HepG2 (cell line): Measurements from ENCODE around the gene NGLY1. TPM values are rescaled to one million over a fixed set of nuclear protein-coding genes. Genes with fewer than 3 reads are reported as not detected.

Experiments
- ARID5B ChIP-seq: IDR thresholded peaks from 2 replicates; pipeline ENCODE4 v1.4.0; 2020; ENCODE audit warnings: mild to moderate bottlenecking, missing genetic modification reagents
- CHD4 ChIP-seq: fragments of 200-600 bp; sonication (generic); IDR thresholded peaks from 2 replicates; pipeline ENCODE4 v1.7.0; 2017; ENCODE audit warnings: mild to moderate bottlenecking, low read length, borderline replicate concordance
- FOXM1 ChIP-seq: sonication (generic); formaldehyde crosslinking; IDR thresholded peaks from 2 replicates; pipeline ENCODE4 v1.5.0; 2020; ENCODE audit warnings: missing genetic modification reagents
- GMEB1 ChIP-seq: sonication (generic); formaldehyde crosslinking; IDR thresholded peaks from 2 replicates; pipeline ENCODE4 v1.5.1; 2020; ENCODE audit warnings: missing genetic modification reagents, mild to moderate bottlenecking, borderline replicate concordance
- GPN1 ChIP-seq: sonication (generic); formaldehyde crosslinking; IDR thresholded peaks from 2 replicates; pipeline ENCODE4 v1.5.1; 2020; ENCODE audit warnings: missing genetic modification reagents, borderline replicate concordance
- JARID2 ChIP-seq: sonication (generic); formaldehyde crosslinking; IDR thresholded peaks from 2 replicates; pipeline ENCODE4 v1.8.1; 2023; ENCODE audit warnings: missing genetic modification reagents, inconsistent platforms; ENCODE audit not compliant: insufficient replicate concordance
- JUNB ChIP-seq: sonication (generic); formaldehyde crosslinking; IDR thresholded peaks from 2 replicates; pipeline ENCODE4 v1.8.0; 2022; ENCODE audit warnings: missing genetic modification reagents, mild to moderate bottlenecking, borderline replicate concordance
- KAT2B ChIP-seq: fragments of 150-350 bp; IDR thresholded peaks from 2 replicates; pipeline ENCODE4 v1.6.1; 2014; ENCODE audit warnings: low read depth, low read length, borderline replicate concordance
- KAT8 ChIP-seq: IDR thresholded peaks from 2 replicates; pipeline ENCODE4 v1.6.1; 2016; ENCODE audit warnings: missing genetic modification reagents, missing compliant biosample characterization
- MYPOP ChIP-seq: sonication (generic); formaldehyde crosslinking; IDR thresholded peaks from 2 replicates; pipeline ENCODE4 v1.8.1; 2023; ENCODE audit warnings: mild to moderate bottlenecking, moderate library complexity, missing genetic modification reagents
- NCOA5 ChIP-seq: sonication (generic); formaldehyde crosslinking; IDR thresholded peaks from 2 replicates; pipeline ENCODE4 v1.4.0; 2020; ENCODE audit warnings: missing genetic modification reagents
- SKI ChIP-seq: fragments of 450-650 bp; IDR thresholded peaks from one replicate; pipeline ENCODE4 v1.6.1; 2018; ENCODE audit warnings: mild to moderate bottlenecking; ENCODE audit not compliant: partially characterized antibody
- SRSF4 ChIP-seq: fragments of 200-400 bp; formaldehyde crosslinking; IDR thresholded peaks from one replicate; pipeline ENCODE4 v1.6.1; 2018; ENCODE audit warnings: mild to moderate bottlenecking, low read depth, low read length, moderate library complexity; ENCODE audit not compliant: poor library complexity, severe bottlenecking
- TARDBP ChIP-seq: sonication (generic); formaldehyde crosslinking; IDR thresholded peaks from 2 replicates; pipeline ENCODE4 v1.8.0; 2022; ENCODE audit warnings: mild to moderate bottlenecking, missing genetic modification reagents
- TIGD3 ChIP-seq: sonication (generic); formaldehyde crosslinking; IDR thresholded peaks from 2 replicates; pipeline ENCODE4 v1.5.1; 2020; ENCODE audit warnings: mild to moderate bottlenecking, missing genetic modification reagents, borderline replicate concordance
- ZNF121 ChIP-seq: sonication (generic); formaldehyde crosslinking; IDR thresholded peaks from 2 replicates; pipeline ENCODE4 v1.5.0; 2020; ENCODE audit warnings: mild to moderate bottlenecking, missing genetic modification reagents
- ZNF224 ChIP-seq: sonication (generic); formaldehyde crosslinking; IDR thresholded peaks from 2 replicates; pipeline ENCODE4 v1.5.0; 2020; ENCODE audit warnings: mild to moderate bottlenecking, missing genetic modification reagents
- ZNF274 ChIP-seq: sonication (generic); formaldehyde crosslinking; IDR thresholded peaks from 2 replicates; pipeline ENCODE4 v1.5.1; 2020; ENCODE audit warnings: mild to moderate bottlenecking, missing genetic modification reagents
- polyA plus RNA-seq, 8 experiments: library from polyadenylated mRNA; depleted of rRNA in 3 of 8; stranded (reverse) in 7 of 8; unstranded in 1 of 8; fragments of >200 nt; fragmentation: Illumina TruSeq in 4 of 8; extraction: Trizol in 4 of 8; gene quantifications; 2 replicates each; pipeline versions ENCODE4 v1.2.1 to v1.2.3, GENCODE V29; 2011 to 2016; ENCODE audit warnings: low read depth in 4 of 8, missing spikeins in 1 of 8, mixed read lengths in 1 of 8; ENCODE audit not compliant: insufficient read depth in 1 of 8
- total RNA-seq, 5 experiments: library from RNA; depleted of rRNA; stranded (reverse); fragments of >200 nt; fragmentation: Illumina TruSeq; extraction: Trizol; gene quantifications; 2 replicates each; pipeline ENCODE4 v1.2.3, GENCODE V29; 2016; ENCODE audit warnings: low read depth in 1 of 5

The NGLY1 gene
- total and polyA plus RNA-seq, 2 of the 13 experiments (the other 11 are each of a cell fraction or from before 2014, with no cell fraction given), result 28.2 to 44.5 TPM

GRCh38 chr3:25789596-25790556, 6.6 kb upstream of the NGLY1 start, which contains the start of gene OXSM (continued):
- peak; percentile 84 for TF ChIP-seq ARID5B (CRISPR knock-in tag)
- 0 out of 2 replicates have a peak, but pooled peaks have one; percentile 67 for TF ChIP-seq TIGD3 (CRISPR knock-in tag)
- TF ChIP-seq ZNF224 (CRISPR knock-in tag), result no peak
- no peak for TF ChIP-seq CHD4
- no peak for TF ChIP-seq KAT2B
- peak; percentile 88 for TF ChIP-seq MYPOP (CRISPR knock-in tag)
- peak; percentile 90 for TF ChIP-seq KAT8
- TF ChIP-seq JUNB, result peak; percentile 42; the same call in 1 of the 2 replicates
- TF ChIP-seq GPN1, result no peak
- TF ChIP-seq SRSF4, result no peak
- TF ChIP-seq JARID2 (CRISPR knock-in tag), result no peak
- TF ChIP-seq FOXM1 (CRISPR knock-in tag), result no peak
- peak; percentile 89 for TF ChIP-seq ZNF274
- peak; percentile 45 for TF ChIP-seq SKI
- TF ChIP-seq NCOA5 (CRISPR knock-in tag), result no peak
- no peak for TF ChIP-seq ZNF121 (CRISPR knock-in tag)
- TF ChIP-seq GMEB1, result peak; percentile 99
- peak; percentile 93; the same call in 1 of the 2 replicates for TF ChIP-seq TARDBP (CRISPR knock-in tag)
